Measurements from ENCODE around the gene ORM2.

ORM2 gene

DNA sequence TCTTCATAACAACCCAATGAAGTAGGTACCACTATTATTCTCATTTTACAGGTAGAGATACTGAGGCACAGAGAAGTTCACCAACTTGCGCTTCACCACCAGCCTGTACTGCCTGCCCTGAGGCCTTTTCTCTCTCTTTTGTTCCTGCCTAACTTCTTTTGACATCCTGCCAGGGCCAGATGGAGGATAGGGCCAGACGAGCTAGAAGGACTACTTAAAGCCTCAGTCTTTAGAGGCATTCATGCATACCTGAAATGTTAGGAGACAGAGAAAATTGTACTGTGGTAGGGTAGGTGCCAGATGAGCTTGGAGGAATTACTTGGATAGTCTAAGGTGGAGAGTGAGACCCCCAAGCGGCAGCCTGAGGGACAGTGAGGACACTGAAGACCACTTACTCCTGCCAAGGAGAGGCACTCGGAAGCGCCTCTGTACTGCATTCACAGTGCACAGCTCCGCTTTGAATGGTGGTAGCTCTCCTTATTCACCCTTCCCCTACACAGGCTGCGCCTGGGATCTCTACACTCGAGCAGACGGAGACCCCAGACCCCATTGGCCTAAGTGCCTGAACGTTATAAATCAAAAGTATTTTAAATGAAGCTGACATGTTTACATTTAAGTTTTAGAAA, 13.0 kb upstream of the ORM2 start:
- Histone ChIP-seq H3K4me2 (ENCODE audit: low read depth, low read length) (no peak overlapping the region), H3K27ac (ENCODE audit: low read length) (no peak overlapping the region), H3K9me3 (replicated peaks; ENCODE audit: insufficient read depth, low read length) (no peaks in the 10 kb centered on the region), H3K79me2 (ENCODE audit: low read length) (no peaks in the 10 kb centered on the region), H3K27me3 (replicated peaks; ENCODE audit: insufficient read depth, low read length) (no peaks in the 10 kb centered on the region), H3K4me3 (ENCODE audit: low read length) (no peak overlapping the region), H3F3A (ENCODE audit: insufficient read depth, low read length) (no peaks in the 10 kb centered on the region), H3K9ac (ENCODE audit: low read length) (no peak overlapping the region), H3K9me2 (replicated peaks; ENCODE audit: insufficient read depth, low read length) (no peaks in the 10 kb centered on the region), H2AFZ (ENCODE audit: low read length) (no peak overlapping the region), H4K20me1 (ENCODE audit: insufficient read depth, low read length) (no peaks in the 10 kb centered on the region), H3K4me1 (ENCODE audit: low read length) (0 out of 2 replicates have a peak, but pooled peaks cover 3% of the 10 kb centered on the region), H3K36me3 (replicated peaks; ENCODE audit: insufficient read depth, low read length) (no peaks in the 10 kb centered on the region)
- no peak for DNase-seq
- TF ChIP-seq, protein P1, sequence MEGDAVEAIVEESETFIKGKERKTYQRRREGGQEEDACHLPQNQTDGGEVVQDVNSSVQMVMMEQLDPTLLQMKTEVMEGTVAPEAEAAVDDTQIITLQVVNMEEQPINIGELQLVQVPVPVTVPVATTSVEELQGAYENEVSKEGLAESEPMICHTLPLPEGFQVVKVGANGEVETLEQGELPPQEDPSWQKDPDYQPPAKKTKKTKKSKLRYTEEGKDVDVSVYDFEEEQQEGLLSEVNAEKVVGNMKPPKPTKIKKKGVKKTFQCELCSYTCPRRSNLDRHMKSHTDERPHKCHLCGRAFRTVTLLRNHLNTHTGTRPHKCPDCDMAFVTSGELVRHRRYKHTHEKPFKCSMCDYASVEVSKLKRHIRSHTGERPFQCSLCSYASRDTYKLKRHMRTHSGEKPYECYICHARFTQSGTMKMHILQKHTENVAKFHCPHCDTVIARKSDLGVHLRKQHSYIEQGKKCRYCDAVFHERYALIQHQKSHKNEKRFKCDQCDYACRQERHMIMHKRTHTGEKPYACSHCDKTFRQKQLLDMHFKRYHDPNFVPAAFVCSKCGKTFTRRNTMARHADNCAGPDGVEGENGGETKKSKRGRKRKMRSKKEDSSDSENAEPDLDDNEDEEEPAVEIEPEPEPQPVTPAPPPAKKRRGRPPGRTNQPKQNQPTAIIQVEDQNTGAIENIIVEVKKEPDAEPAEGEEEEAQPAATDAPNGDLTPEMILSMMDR (IDR thresholded peaks at IDR 0.05; ENCODE audit: low read length), result no peak
- TF ChIP-seq EZH2 (optimal IDR thresholded peaks at IDR 0.05; ENCODE audit: low read depth, low read length) (no peak), EZH2phosphoT487 (IDR thresholded peaks at IDR 0.05; ENCODE audit: low read length) (no peak)

DNA sequence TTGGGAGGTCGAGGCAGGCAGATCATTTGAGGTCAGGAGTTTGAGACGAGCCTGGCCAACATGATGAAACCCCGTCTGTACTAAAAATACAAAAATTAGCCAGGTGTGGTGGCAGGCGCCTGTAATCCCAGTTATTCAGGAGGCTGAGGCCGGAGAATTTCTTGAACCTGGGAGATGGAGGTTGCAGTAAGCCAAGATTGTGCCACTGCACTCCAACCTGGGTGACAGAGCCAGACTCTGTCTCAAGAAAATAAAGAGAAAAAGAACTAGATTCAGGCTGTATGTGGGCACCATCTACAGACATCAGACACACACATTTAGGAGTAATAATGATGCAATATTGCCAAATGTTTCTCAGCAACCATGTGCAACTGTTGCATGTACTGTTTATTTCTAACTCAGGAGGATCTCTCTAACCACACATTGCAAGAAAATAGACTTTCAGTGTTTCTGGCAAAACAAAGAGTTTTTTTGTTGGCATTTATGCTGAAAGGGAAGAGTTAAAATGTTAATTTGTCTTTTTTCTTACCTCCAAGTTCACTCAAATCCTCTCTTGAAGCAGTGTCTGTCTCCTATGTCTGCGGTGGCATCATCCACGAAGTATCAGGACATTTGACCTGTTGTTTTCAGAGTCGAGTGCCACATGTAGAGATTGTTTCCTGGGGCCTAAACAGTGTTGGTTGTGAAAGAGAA, 11.9 kb upstream of the ORM2 start:
- no peaks in the 10 kb centered on the region for H3K9me3 ChIP-seq (replicated peaks; ENCODE audit: insufficient read depth, low read length)
- no peaks in the 10 kb centered on the region for H3K27me3 ChIP-seq (replicated peaks; ENCODE audit: insufficient read depth, low read length)
- no peaks in the 10 kb centered on the region for H3F3A ChIP-seq (ENCODE audit: insufficient read depth, low read length)
- no peaks in the 10 kb centered on the region for H3K36me3 ChIP-seq (replicated peaks; ENCODE audit: insufficient read depth, low read length)
- no peak for DNase-seq
- H3K4me3 ChIP-seq (ENCODE audit: low read length), result no peak overlapping the region
- 0 out of 2 replicates have a peak, but pooled peaks cover 3% of the 10 kb centered on the region for H3K4me1 ChIP-seq (ENCODE audit: low read length)
- no peaks in the 10 kb centered on the region for H4K20me1 ChIP-seq (ENCODE audit: insufficient read depth, low read length)
- no peak overlapping the region for H2AFZ ChIP-seq (ENCODE audit: low read length)
- TF ChIP-seq EZH2 (optimal IDR thresholded peaks at IDR 0.05; ENCODE audit: low read depth, low read length) (no peak), EZH2phosphoT487 (IDR thresholded peaks at IDR 0.05; ENCODE audit: low read length) (no peak)
- TF ChIP-seq, protein P1 (IDR thresholded peaks at IDR 0.05; ENCODE audit: low read length), result no peak
- H3K9ac ChIP-seq (ENCODE audit: low read length), result no peak overlapping the region
- H3K4me2 ChIP-seq (ENCODE audit: low read depth, low read length), result no peak overlapping the region
- no peaks in the 10 kb centered on the region for H3K79me2 ChIP-seq (ENCODE audit: low read length)
- H3K9me2 ChIP-seq (replicated peaks; ENCODE audit: insufficient read depth, low read length), result no peaks in the 10 kb centered on the region
- no peak overlapping the region for H3K27ac ChIP-seq (ENCODE audit: low read length)

DNA sequence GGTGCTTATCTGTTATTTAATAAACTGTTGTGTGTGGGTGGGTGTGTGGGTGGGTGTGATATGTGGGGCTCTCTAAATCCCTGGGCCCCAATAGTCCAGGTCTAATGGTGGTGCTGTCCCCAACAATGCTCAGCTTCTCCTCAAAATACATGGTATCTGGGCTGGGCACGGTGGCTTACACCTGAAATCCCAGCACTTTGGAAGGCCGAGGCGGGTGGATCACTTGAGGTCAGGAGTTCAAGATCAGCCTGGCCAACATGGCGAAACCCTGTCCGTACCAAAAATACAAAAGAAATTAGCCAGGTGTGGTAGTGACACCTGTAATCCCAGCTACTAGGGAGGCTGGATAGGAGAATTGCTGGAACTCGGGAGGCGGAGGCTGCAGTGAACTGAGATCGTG, 11.3 kb upstream of the ORM2 start:
- Histone ChIP-seq H3K27ac (ENCODE audit: low read length) (no peak overlapping the region), H4K20me1 (ENCODE audit: insufficient read depth, low read length) (no peaks in the 10 kb centered on the region), H3K27me3 (replicated peaks; ENCODE audit: insufficient read depth, low read length) (no peaks in the 10 kb centered on the region), H3K9me3 (replicated peaks; ENCODE audit: insufficient read depth, low read length) (no peaks in the 10 kb centered on the region), H3K4me3 (ENCODE audit: low read length) (no peak overlapping the region), H3K9ac (ENCODE audit: low read length) (no peak overlapping the region), H3K4me2 (ENCODE audit: low read depth, low read length) (no peak overlapping the region), H3K79me2 (ENCODE audit: low read length) (no peaks in the 10 kb centered on the region), H3K36me3 (replicated peaks; ENCODE audit: insufficient read depth, low read length) (no peaks in the 10 kb centered on the region), H3F3A (ENCODE audit: insufficient read depth, low read length) (no peaks in the 10 kb centered on the region), H3K9me2 (replicated peaks; ENCODE audit: insufficient read depth, low read length) (no peaks in the 10 kb centered on the region), H2AFZ (ENCODE audit: low read length) (no peak overlapping the region), H3K4me1 (ENCODE audit: low read length) (0 out of 2 replicates have a peak, but pooled peaks cover 3% of the 10 kb centered on the region)
- no peak for DNase-seq
- TF ChIP-seq, protein P1 (IDR thresholded peaks at IDR 0.05; ENCODE audit: low read length), result no peak
- TF ChIP-seq EZH2phosphoT487 (IDR thresholded peaks at IDR 0.05; ENCODE audit: low read length) (no peak), EZH2 (optimal IDR thresholded peaks at IDR 0.05; ENCODE audit: low read depth, low read length) (no peak)
